Measurements from ENCODE around the gene UBE2G2.

GRCh38 chr21:44771896-44772525, 29.6 kb downstream of the UBE2G2 start:
- TF ChIP-seq CTCF (IDR thresholded peaks at IDR 0.05) (no peak), POLR2A (IDR thresholded peaks at IDR 0.05) (no peak), EP300 (IDR thresholded peaks at IDR 0.05) (no peak), POLR2AphosphoS5 (IDR thresholded peaks at IDR 0.05) (no peak)

Measured in upper lobe of left lung (tissue), 4 donors.